Measurements from ENCODE around the gene NTRK3.

Gene NTRK3

DNA sequence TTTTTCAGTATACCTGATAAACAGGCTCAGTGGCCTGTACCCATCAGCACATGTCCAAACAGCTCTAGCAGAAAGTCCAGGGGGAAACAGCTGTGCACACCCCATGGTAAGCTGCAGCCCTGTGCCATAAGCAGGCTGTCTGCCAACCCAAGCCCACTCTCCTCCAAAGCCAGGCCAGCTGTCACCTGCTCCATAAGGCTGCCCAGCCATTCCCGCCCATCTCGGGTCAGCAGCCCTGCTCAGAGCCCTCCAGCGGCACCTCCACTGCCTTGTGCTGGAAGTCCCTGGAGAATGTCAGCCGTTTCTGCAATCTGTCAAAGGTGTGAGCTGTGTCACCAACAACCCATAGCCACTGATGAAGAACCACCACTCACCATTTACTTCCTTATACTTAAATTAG lies 82.0 kb downstream of the NTRK3 start:
- no peak for DNase-seq

DNA sequence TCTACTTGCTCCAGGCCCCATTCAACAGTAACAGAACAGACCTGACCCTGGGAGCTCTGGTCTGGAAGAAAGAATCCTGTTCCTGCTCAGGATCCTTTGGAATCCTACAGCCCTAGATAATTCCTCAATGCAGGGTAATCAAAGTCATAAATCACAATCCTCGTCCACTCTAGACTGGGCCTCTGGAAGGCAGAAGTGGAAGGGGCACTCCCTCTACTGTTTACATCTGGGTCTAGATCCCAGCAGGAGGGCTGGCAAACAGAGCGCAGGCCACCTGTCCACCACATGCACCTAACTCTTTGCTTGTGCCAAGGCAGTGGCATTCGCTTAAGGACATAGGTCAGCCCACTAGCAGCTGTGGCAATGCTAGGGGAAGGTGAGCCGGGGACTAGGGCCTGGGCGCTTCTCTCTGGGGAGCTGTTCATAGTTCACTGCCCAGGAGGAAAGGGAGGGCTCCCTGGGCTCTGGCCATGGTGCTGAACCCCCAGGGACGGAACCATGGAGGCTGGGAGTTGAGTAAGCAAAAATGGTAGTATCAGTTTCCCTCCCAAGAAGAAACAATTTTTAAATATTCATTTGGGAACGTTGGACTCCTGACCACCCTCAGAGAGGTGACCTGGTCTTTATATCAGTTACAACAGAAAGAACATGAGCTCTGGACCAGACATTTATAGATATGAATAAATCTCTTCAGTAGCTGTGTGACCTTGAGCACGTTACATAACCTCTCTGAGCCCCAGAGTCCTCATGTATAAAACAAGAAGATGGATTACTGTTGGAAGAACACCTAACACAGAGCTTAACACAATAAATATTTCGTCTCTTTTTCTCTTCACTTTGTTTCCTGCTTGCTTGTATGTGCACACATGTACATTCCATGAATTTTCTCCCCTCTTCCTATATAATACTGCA lies 90.2 kb downstream of the NTRK3 start:
- DNase-seq = no peak

DNA sequence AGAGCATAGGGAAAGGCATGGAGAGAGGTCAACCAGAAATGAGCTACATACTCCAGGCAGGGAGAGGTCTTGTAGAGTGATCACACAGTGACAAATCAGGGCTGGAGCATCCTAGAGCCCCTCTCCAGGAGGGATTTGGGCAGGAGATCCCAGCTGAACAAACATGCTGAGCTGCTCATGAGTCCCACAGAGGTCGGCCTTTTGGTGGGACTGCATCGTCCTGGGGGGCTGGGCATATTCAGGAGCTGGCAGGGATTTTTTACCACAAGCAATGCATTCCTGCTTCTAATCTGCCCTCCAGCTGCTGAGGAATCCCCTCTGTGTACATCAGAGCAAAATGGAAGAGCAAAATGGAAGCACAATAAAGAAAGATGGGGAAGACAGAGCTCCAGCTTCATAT lies 94.9 kb downstream of the NTRK3 start:
- DNase-seq = no peak

DNA sequence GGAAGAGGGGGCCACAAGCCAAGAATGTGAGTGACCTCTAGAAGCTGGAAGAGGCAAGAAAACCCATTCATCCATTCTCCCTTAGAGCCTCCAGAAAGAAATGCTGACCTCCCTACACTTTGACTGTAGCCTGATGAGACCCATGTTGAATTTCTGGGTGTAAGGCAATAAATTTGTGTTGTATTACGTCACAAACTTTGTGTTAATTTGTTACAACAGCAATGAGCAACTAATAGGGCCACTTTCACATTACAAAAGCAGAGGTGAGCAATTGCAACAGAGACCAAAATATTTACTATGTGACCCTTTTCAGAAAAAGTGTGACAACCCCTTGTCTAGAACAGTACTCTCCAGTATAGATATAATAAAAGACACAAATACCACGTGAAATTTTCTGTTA lies 101.2 kb downstream of the NTRK3 start:
- no peak for DNase-seq

DNA sequence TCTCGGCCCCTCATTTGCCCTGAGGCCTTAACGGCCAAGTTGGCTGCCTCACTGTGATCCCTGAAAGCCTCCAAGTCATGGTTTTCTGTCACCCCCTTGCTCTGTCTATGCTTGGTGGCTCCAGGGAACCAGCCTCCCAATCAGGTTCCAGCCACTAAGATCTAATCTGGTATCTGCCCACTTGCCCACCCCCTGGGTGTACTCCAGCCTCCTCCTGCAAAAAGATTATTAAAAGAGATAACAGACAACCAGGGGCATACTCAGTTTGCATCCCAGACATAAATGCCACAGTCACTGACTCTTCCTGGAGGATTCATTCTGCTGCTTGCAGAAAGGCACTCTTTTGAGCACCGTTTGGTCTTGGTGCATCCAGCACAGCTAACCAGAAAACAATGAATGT lies 103.9 kb downstream of the NTRK3 start:
- no peak for DNase-seq

DNA sequence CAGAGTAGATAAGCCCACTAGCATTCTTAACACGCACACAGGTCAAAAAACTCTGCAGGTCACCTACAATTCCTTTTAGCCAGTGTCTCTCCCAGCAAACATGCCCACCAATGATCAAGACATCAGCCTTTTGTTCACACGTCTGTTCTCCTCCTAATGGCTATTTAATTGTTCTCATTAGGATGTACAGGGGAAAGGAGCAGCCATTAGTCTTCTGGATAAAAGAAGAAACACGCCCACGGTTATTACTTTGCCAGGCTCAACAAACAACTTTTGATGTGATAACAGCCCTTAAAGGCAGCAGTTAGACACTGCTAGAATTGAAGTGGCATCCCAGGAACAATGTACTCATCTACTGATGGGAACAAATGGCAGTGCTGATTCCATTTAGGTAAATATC lies 108.8 kb downstream of the NTRK3 start:
- no peak for DNase-seq

DNA sequence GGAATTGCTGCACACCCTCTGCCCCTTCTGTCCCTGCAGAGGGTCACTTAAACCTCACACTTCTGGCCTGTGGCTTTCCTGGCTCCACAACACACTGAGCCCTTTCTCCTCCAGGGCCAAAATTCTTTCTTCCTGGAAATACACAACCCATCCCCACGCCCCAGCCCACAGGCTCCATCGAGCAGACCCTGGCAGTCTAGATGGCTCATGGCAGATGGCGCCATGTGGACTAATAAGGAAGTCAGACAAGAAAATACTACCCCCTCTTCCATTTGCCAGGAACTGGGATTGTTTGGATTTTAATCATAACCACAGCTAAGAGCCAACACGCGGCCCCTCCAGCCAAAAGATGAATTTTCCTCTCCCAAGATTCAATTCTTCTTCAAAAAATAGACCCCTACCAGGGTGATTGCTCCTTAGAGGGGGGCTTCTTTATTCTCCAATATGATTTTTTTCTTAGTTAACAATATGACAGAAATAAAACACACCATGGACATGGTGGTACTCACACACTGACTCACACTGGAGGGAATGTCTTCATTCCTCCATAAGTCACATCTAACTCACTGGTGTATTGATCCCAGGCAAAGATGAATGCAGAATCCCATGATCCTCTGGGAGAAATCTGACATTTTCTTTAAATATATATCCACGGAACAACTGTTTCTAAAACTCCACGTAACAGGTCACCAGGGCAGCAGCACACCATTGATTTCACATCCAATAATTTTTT lies 111.5 kb downstream of the NTRK3 start:
- DNase-seq = no peak

DNA sequence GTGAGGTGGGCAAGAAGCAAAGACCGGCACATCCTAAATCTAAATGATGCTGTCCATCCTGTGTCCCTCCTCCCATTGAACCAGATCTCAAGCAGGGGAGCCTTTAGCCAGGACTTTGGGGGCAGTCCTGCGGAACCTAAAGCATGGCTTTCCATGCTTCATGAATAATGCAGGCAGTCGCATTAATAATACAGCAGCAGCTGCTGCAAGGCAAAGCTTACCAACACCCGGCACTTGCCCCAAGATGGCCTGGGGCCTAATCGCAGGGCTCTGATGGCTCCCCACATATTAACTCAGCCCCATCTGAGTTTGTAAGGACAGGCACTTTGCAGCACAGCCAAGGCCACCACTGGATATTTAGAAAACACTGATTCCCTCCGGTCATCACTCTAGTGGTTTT lies 114.4 kb downstream of the NTRK3 start:
- DNase-seq = no peak

DNA sequence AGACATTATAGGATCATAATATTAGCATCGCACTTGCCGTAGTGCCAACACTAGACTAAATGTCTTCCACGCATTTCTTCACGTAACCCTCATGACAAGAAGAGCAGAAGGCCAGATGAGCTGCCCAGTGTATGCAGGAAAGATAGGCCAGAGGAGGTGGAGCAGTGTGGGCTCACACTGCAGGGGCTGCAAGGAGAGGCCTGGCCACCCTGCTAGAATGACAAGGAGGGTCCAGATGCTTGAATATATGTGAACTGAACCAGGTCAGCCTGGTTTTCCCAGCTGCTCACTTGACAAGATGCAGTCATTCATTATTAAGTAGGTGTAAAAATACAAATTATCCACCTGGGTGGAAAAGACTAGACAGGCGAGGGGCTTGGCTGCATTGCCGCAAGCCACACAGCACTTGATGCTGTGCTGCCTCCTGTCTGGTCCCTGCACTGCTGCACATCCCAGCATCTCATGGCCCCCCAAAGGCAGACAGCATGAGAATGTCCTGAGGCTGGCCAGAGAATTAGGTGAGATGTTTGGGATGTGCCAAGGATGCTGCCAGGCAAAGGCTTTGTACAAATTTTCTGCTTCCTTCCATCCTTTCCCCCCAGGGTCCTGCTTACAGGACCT lies 115.2 kb downstream of the NTRK3 start:
- DNase-seq = no peak

DNA sequence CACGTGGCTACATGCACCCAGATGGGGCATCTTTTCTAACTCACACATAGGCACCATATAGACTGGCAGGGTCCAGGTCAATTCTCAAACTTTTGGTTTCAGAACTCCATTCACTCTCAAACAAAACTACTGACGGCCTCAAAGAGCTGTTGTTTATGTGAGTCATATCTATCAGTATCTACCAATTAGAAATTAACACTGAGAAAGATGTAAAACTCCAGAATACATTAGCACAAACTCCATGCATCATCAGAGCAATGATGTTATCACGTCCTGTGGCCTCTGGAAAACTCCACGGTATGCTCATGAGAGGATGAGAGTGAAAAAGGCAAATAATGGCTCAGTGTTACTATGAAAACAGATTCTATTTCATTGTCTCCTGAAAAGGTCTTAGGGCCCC lies 116.1 kb downstream of the NTRK3 start:
- no peak for DNase-seq

DNA sequence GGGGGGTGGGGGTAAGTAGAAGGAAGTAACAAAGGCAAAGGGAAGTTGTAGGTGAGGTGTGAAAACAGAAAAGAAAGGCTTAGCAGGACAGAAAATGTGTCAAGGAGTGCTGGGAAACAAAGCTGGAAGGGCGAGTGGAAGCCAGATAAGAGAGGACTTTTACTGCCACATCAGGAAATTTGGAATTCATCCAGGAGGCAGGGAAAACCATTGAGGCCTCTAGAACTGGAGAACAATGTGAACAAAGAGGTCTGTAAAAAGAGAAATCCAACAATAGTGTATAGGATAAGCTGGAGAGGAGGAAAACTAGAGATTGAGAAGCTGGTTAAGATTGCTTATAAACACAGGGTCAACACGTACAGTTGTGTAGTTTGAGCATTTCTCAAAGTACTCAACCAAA lies 116.6 kb downstream of the NTRK3 start:
- no peak for DNase-seq

DNA sequence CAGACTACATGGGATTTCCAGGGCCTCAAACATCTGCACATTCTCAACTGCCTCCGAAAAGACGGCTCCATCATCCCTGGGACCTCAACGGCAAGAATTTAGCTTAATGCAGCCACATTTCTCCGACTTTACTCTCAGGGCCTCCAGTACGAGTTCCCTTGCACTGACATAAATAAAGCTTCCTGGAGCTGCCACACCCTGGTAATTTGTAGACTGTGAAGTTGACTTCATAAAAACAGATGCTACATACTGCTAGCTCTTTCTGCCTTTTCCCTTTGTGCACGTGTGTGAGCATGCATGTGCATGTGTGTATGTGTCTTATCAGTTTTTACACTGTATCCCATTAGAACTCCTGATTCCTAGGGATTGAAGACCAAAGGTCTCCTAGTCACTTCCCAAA lies 122.7 kb downstream of the NTRK3 start:
- no peak for DNase-seq

DNA sequence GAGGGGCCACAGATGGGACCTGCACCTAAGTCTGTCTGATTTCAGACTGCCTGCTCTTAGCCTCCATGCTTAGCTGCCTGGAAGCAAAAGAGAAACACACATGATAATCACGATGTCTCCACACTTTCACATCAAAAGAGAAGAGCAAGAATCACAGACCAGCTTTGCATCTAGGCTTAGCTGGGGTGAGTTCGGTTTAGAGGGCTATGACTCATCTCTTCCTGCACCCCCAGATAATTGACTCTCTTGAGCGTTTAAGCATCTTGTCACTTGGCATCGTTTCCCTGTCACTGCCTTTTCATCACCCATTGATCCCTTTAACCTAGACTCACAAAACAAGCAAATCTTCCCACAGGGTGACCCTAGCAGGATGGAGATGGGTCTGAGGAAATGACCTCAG lies 124.0 kb downstream of the NTRK3 start:
- no peak for DNase-seq

DNA sequence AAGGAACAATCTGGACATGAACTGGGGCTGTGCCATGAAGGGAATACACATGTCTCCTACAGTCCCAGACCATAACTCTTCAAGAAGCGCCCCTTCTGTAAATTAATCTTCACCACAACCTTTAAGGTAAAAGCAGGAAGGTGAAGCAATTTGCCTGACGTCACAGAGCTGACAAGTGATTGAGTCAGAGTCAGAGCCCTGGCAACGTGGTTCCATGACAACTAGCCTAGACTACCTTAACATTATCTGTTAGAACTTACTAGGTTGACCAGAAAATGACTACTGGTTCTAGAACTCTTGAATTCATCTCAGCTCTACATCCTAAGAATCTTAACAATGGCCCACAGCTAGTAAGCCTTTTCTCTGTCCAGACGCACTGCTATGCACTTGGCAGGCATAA lies 124.6 kb downstream of the NTRK3 start:
- no peak for DNase-seq

DNA sequence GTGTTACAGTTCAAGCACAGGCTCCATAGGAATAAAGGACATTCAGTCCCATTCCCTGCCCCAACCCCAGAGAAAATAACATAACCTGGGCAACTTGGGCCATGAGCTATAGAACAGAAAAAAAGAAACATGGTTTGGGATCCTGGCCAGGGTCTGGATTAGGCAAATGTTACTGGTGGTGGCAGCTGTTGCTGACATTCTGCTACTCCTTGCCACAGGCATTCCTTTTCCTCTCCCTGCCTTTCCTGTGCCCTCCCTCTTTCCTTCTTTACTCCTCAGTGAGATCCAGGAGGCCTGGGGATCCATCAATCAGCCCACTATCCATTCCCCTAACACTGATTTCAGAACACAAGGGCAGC lies 129.1 kb downstream of the NTRK3 start:
- no peak for DNase-seq

DNA sequence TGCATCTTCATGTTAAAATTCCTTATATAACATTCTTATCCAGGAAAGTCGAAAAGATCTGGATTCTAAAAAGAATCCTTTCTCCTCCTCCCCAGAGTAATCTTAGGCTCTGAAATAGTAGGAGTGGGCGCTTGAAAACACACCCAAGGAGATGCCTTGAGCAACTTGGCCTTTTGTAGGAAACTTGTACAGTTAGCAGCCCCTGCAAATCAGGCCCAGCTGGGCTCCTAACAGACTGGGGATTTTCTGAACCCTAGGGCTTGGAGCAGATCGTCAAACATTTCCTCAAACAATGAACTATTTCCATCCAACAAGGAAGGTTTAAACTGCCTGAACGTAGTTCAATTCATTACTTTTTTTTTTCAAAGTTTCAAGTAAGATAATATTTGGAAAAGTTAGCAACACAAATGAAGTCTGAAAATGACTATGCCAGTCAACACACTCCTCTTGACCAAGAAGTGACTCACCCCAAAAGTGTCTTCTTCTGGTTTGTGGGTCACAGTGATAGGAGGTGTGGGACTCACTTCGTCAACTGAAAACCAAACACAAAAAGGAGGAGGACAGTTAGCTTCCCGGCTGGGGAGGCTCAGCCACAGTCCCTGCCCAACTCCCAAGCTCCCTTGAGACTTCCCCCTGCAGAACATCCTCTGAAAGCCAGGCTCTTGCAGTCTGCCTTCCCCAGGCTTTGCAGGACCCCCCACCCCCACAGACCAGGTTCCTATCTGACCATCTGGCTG lies 129.7 kb downstream of the NTRK3 start:
- no peak for DNase-seq

DNA sequence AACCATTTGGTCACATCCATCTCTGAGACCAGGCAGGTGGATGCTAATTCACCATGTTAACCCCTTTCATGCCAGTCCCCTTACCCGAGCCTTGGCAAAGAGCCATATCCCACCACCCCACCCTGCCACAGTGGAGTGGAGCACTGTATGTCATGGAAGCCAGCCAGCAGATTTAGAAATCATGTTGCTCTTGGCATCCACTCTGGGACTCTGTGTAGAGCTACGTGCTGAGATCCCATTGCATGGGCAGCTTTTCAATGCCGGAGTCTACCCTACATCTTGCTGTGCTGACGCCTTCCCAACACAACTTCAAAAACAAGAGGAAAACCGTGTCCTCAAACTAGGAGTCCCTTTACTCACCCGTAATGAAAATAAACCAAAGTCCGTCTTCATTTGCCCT lies 131.0 kb downstream of the NTRK3 start:
- no peak for DNase-seq

DNA sequence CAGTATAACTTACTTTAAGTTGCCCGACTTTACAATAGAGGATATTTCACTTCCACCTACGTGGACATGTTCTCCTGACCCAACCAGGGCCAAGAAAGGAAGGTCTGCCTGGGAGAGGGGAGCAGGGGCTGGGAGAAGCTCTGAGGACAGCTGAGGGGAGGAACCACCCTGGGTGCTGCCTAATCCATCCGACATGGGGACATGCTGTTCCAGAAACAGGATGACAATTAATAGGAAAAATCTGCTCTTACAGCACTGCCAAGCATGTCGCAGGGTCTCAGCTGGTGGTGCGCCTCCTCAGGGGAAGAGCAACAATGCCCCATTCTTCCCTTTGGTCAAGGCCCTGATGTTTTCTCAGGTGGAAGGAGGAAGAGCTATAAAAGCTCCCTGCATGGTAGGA lies 132.3 kb downstream of the NTRK3 start:
- no peak for DNase-seq

DNA sequence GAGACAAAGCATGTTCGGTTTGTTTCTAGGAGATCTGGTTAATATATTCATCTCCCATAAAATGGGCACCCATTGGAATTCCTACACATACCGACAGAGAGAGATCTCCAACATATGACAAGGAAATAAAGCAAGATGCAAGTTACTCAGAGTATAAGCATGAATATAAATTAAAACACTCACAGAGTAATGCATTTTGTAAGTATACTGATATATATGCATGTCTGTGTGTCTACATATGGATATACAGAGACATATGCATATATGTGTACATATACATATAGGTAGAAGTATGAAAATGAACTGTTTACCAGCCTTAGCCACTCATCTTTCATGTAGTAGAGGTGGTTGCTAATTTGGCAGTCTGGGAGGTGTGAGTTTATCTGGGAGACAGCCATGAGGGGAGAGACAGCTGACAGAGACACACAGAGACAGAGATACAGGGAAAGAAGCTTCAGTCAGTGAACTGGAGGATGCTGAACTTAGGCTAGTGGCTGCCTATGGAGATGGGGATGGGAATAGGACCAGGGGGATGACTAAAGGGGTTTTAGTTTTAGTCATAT lies 134.5 kb downstream of the NTRK3 start:
- DNase-seq = no peak

DNA sequence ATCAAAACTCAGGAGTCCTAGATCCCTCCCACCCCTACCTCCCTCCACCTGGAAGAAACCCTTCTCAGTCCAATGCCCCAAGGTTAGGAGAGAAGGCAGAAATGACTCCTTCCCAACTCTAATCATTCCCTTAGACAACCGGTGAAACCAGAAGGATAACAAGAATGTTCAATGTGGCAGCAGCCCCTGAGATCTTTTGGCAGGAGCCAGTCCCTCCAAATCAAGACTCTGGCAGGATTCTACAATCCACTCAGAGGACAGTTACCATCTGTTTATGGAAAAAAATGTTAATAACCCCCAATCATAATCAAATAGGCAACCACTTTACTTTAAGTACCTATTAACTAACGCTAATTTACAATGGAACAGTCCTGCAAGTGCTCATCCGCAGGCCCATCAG lies 136.5 kb downstream of the NTRK3 start:
- DNase-seq = no peak

DNA sequence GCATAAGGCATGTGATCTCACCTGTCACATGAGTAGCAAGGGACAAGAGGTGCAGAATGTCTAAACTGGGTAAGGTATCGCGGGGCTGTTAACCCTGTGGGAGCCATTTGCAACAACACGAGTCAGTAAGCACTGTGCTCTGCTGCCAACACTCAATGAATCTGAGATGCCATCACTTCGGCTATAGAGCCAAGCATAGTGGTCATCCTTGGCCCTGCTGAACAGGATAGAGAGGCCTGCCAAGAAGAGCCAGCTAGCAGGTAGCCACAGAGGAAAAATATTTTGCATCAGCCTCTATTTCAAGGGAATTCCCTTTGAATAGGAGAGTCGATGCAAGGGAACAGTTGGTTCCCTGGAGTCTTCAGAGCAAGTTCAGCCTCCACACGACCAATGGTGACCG lies 137.8 kb downstream of the NTRK3 start:
- DNase-seq = no peak

DNA sequence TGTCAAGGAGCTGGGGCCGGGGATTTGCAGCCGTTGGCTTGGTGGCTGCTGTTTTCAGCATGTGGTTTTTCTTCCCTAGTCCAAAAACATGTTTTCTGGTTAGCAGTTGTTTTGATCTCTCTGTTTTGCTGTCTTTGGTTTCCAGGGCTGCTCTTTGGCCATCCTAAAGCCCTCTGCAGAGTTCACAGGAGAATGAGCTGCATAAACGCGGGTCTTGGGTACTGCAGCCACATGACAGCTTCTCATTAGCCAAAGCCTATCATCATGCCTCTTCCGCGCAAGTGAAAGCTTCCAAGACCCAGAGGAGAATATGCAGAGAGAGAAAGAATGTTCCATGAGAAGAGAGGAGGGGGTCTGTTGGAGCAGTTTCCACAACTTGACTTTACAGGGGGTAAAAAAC lies 138.5 kb downstream of the NTRK3 start:
- DNase-seq = no peak

All from NCI-H2227 treated with DMSO at 0.1 percent for 48 hours (cell line).